Breast epithelium (tissue), 3 donors: ENCODE data around the gene ARHGEF28.

Experiments
- CTCF ChIP-seq, 3 donors: fragments of 450-650 bp; IDR thresholded peaks; one replicate each; pipeline ENCODE4 v1.5.1; 2016 to 2017; ENCODE audit warnings: antibody characterized with exemption in 3 of 3, mild to moderate bottlenecking in 3 of 3, moderate library complexity in 3 of 3
- POLR2A ChIP-seq: fragments of 450-650 bp; IDR thresholded peaks from one replicate; pipeline ENCODE4 v1.6.1; 2016; ENCODE audit warnings: antibody characterized with exemption, mild to moderate bottlenecking, moderate library complexity
- POLR2AphosphoS5 ChIP-seq, 3 donors: sonication (generic); formaldehyde crosslinking; IDR thresholded peaks; one replicate each; pipeline ENCODE4 v1.6.1; 2017; ENCODE audit warnings: antibody characterized with exemption in 3 of 3

- TF ChIP-seq CTCF (IDR thresholded peaks at IDR 0.05) (no peak), POLR2A (no peak), POLR2AphosphoS5 (IDR thresholded peaks at IDR 0.05) (no peak)
These were observed 92.8 kb downstream of the ARHGEF28 start for GRCh38 chr5:73718762-73719161.
